Coronary artery (tissue), 2 donors: ENCODE results near the gene PDCD6IP.

ENCODE experiments used
- DNase-seq: peaks from one replicate; pipeline ENCODE4 v3.0.0-alpha.2; 2017; ENCODE audit warnings: low spot score
- H3K27ac ChIP-seq, 2 donors: fragments of 200-600 bp; sonication (generic); one replicate each; pipeline ENCODE4 v1.5.1; 2016 to 2019
- H3K4me3 ChIP-seq: fragments of 200-600 bp; sonication (generic); 2 replicates; pipeline ENCODE4 v1.5.1; 2016; ENCODE audit warnings: mild to moderate bottlenecking, moderate library complexity
- CTCF ChIP-seq: fragments of 200-600 bp; sonication (generic); IDR thresholded peaks from one replicate; pipeline ENCODE4 v1.5.1; 2019; ENCODE audit warnings: antibody characterized with exemption

Gene PDCD6IP

GRCh38 chr3:33787328-33788009 is 11.0 kb upstream of the PDCD6IP start:
- peak; percentile 72 for TF ChIP-seq CTCF
- peak; percentile 78 for DNase-seq
- H3K27ac ChIP-seq = no peak overlapping the region
- H3K4me3 ChIP-seq = peak overlapping the region; percentile 67

- Histone ChIP-seq H3K4me3 (no peak overlapping the region), H3K27ac (no peak overlapping the region)
- TF ChIP-seq CTCF = no peak
- DNase-seq = no peak
Measured at GRCh38 chr3:33789183-33789954, 9.1 kb upstream of the PDCD6IP start.

GRCh38 chr3:33790091-33790490 is 8.3 kb upstream of the PDCD6IP start:
- DNase-seq = no peak
- TF ChIP-seq CTCF = no peak
- H3K27ac ChIP-seq = no peak overlapping the region
- no peak overlapping the region for H3K4me3 ChIP-seq

- H3K27ac ChIP-seq = no peak overlapping the region
- TF ChIP-seq CTCF = no peak
- H3K4me3 ChIP-seq = no peak overlapping the region
- DNase-seq = no peak
Measured at GRCh38 chr3:33791477-33792166, 6.8 kb upstream of the PDCD6IP start.

- Histone ChIP-seq H3K4me3 (no peak overlapping the region), H3K27ac (no peak overlapping the region)
- TF ChIP-seq CTCF = no peak
- DNase-seq = no peak
Measured at GRCh38 chr3:33792167-33792892, 6.1 kb upstream of the PDCD6IP start.

- Histone ChIP-seq H3K4me3 (no peak overlapping the region), H3K27ac (no peak overlapping the region)
- TF ChIP-seq CTCF = no peak
- no peak for DNase-seq
Measured at GRCh38 chr3:33795131-33795530, 3.3 kb upstream of the PDCD6IP start.
